Testis (tissue), 3 donors: ENCODE measurements around the gene OTOP3. TPM values are rescaled to one million over a fixed set of nuclear protein-coding genes. Genes with fewer than 3 reads are reported as not detected.
"Not testable (repeated sequence)": the region's sequence is repeated elsewhere in the genome, so short reads cannot be mapped to it uniquely, and the experiment has no call there.

Experiments
- DNase-seq: peaks from one replicate; pipeline ENCODE4 v3.0.0-alpha.2; 2019
- H3K27ac ChIP-seq, 2 donors: fragments of 200-600 bp; sonication (generic); one replicate each; pipeline ENCODE4 v1.5.1; 2019
- H3K27me3 ChIP-seq: fragments of 200-600 bp; sonication (generic); one replicate; pipeline ENCODE4 v1.5.1; 2019
- H3K36me3 ChIP-seq: fragments of 200-600 bp; sonication (generic); one replicate; pipeline ENCODE4 v1.5.1; 2017; ENCODE audit warnings: low read depth; ENCODE audit errors: missing control alignments
- H3K4me1 ChIP-seq: fragments of 200-600 bp; sonication (generic); one replicate; pipeline ENCODE4 v1.5.1; 2019
- H3K4me3 ChIP-seq, 2 donors: fragments of 200-600 bp; sonication (generic); one replicate each; pipeline ENCODE4 v1.5.1; 2017 to 2019
- H3K9me3 ChIP-seq: fragments of 200-600 bp; sonication (generic); one replicate; pipeline ENCODE4 v1.5.1; 2017
- CTCF ChIP-seq, 3 experiments: fragments of 450-650 bp in 2 of 3; fragments of 200-600 bp in 1 of 3; sonication (generic) in 1 of 3; IDR thresholded peaks; one replicate each; pipeline ENCODE4 v1.5.1; 2016 to 2019; ENCODE audit warnings: antibody characterized with exemption in 3 of 3, mild to moderate bottlenecking in 2 of 3, moderate library complexity in 1 of 3
- POLR2A ChIP-seq: fragments of 450-650 bp; IDR thresholded peaks from one replicate; pipeline ENCODE4 v1.6.1; 2017; ENCODE audit warnings: antibody characterized with exemption, mild to moderate bottlenecking, moderate library complexity
- WGBS, 2 donors: methylation state at CpG; one replicate each; pipeline ENCODE4 v1.1.5; 2018; 5-methylcytosine and 5-hydroxymethylcytosine counted together
- intact Hi-C: fragments of 100-400 bp; cut with DNase I; formaldehyde crosslinking; loops from one replicate; pipeline ENCODE4 v1.15.1; 2023; ENCODE audit warnings: low total_unique reads
- polyA plus RNA-seq: library from polyadenylated mRNA; stranded (reverse); fragments of 350-450 nt; fragmentation: Illumina TruSeq; extraction: RNeasy Lipid Tissue Mini Kit (QIAGEN cat#74804); gene quantifications from one replicate; pipeline ENCODE4 v1.2.3, GENCODE V29; 2014; ENCODE audit warnings: low read depth, low replicate concordance; ENCODE audit not compliant: insufficient read depth
- total RNA-seq, 2 donors: library from RNA; depleted of rRNA; stranded (reverse); fragments of >200 nt; gene quantifications; one replicate each; pipeline ENCODE4 v1.2.3, GENCODE V29; 2016

The OTOP3 gene
- total and polyA plus RNA-seq, 3 donors from 2014 or later = 0.12 TPM; not detected in 2

GRCh38 chr17:74978240-74978639, 42.5 kb downstream of the OTOP3 start:
- TF ChIP-seq CTCF (IDR thresholded peaks at IDR 0.05) (no peak), POLR2A (no peak)
- H3K27me3 ChIP-seq = no peaks in the 10 kb centered on the region
- H3K4me3 ChIP-seq = no peak overlapping the region
- DNase-seq = no peak
- H3K4me1 ChIP-seq = peaks cover 9% of the 10 kb centered on the region
- no peak overlapping the region for H3K27ac ChIP-seq
- no peaks in the 10 kb centered on the region for H3K36me3 ChIP-seq
- H3K9me3 ChIP-seq = no peaks in the 10 kb centered on the region
- intact Hi-C loops = no loop called here
- 79 to 86% methylated on average over 3 of the region's 3 CpGs for WGBS, 2 donors

GRCh38 chr17:74979408-74980146, 43.9 kb downstream of the OTOP3 start:
- no peaks in the 10 kb centered on the region for H3K9me3 ChIP-seq
- intact Hi-C loops = no loop called here
- 68 to 72% methylated on average over 17 of the region's 17 CpGs for WGBS, 2 donors
- H3K4me3 ChIP-seq = no peak overlapping the region
- H3K36me3 ChIP-seq = no peaks in the 10 kb centered on the region
- H3K4me1 ChIP-seq = peaks cover 9% of the 10 kb centered on the region
- TF ChIP-seq POLR2A (no peak), CTCF (IDR thresholded peaks at IDR 0.05) (no peak)
- no peaks in the 10 kb centered on the region for H3K27me3 ChIP-seq
- H3K27ac ChIP-seq = no peak overlapping the region
- no peak for DNase-seq

GRCh38 chr17:74981318-74981978, 45.8 kb downstream of the OTOP3 start:
- Histone ChIP-seq H3K36me3 (no peaks in the 10 kb centered on the region), H3K4me1 (peaks cover 9% of the 10 kb centered on the region), H3K9me3 (no peaks in the 10 kb centered on the region), H3K4me3 (peak overlapping the region; percentile 60 to 80), H3K27me3 (no peaks in the 10 kb centered on the region), H3K27ac (peak overlapping the region; percentile 69 to 81)
- WGBS, 2 donors = 23 to 42% methylated on average over 16 of the region's 16 CpGs
- no peak for DNase-seq
- TF ChIP-seq CTCF (IDR thresholded peaks at IDR 0.05) (no peak), POLR2A (no peak)
- intact Hi-C loops = no loop called here

GRCh38 chr17:74981979-74982662, 46.4 kb downstream of the OTOP3 start:
- 0 to 1% methylated on average over 22 to 39 of the region's 61 CpGs for WGBS, 2 donors
- H3K4me3 ChIP-seq = peak overlapping the region; percentile 60 to 80
- no peaks in the 10 kb centered on the region for H3K36me3 ChIP-seq
- H3K9me3 ChIP-seq = no peaks in the 10 kb centered on the region
- peak; percentile 81 for DNase-seq
- H3K4me1 ChIP-seq = peaks cover 12% of the 10 kb centered on the region
- no peaks in the 10 kb centered on the region for H3K27me3 ChIP-seq
- intact Hi-C loops = no loop called here
- TF ChIP-seq POLR2A (no peak), CTCF (IDR thresholded peaks at IDR 0.05) (no peak)
- peak overlapping the region; percentile 69 to 81 for H3K27ac ChIP-seq

- Histone ChIP-seq H3K4me3 (peak overlapping the region; percentile 60 to 80), H3K4me1 (peaks cover 14% of the 10 kb centered on the region), H3K27ac (peak overlapping the region; percentile 69 to 81)
- DNase-seq = peak; percentile 55
- H3K36me3 ChIP-seq, H3K9me3 ChIP-seq, H3K27me3 ChIP-seq, intact Hi-C loops: not testable (repeated sequence)
- WGBS, 2 donors = 36 to 48% methylated on average over 8 to 14 of the region's 14 CpGs
These were observed 47.1 kb downstream of the OTOP3 start for GRCh38 chr17:74982663-74983313.
